Transverse colon (tissue), 4 donors: ENCODE measurements around the gene HOXB6.

Experiments used
- EP300 ChIP-seq: sonication (generic); formaldehyde crosslinking; IDR thresholded peaks from one replicate; pipeline ENCODE4 v1.6.1; 2017; ENCODE audit warnings: antibody characterized with exemption, low read depth
- POLR2A ChIP-seq: fragments of 450-650 bp; IDR thresholded peaks from one replicate; pipeline ENCODE4 v1.6.1; 2016; ENCODE audit warnings: antibody characterized with exemption, mild to moderate bottlenecking, moderate library complexity
- POLR2AphosphoS5 ChIP-seq, 3 donors: sonication (generic); formaldehyde crosslinking; IDR thresholded peaks; one replicate each; pipeline ENCODE4 v1.6.1; 2016; ENCODE audit warnings: antibody characterized with exemption in 3 of 3
- TF ChIP-seq, protein P1 (sequence below), 5 experiments: fragments of 200-600 bp in 3 of 5; fragments of 450-650 bp in 2 of 5; sonication (generic) in 3 of 5; IDR thresholded peaks; 1 replicate in 2 of 5; 2 replicates in 3 of 5; pipeline ENCODE4 v1.5.1; 2016 to 2017; ENCODE audit warnings: antibody characterized with exemption in 5 of 5, inconsistent platforms in 3 of 5, mild to moderate bottlenecking in 2 of 5, moderate library complexity in 1 of 5

DNA sequence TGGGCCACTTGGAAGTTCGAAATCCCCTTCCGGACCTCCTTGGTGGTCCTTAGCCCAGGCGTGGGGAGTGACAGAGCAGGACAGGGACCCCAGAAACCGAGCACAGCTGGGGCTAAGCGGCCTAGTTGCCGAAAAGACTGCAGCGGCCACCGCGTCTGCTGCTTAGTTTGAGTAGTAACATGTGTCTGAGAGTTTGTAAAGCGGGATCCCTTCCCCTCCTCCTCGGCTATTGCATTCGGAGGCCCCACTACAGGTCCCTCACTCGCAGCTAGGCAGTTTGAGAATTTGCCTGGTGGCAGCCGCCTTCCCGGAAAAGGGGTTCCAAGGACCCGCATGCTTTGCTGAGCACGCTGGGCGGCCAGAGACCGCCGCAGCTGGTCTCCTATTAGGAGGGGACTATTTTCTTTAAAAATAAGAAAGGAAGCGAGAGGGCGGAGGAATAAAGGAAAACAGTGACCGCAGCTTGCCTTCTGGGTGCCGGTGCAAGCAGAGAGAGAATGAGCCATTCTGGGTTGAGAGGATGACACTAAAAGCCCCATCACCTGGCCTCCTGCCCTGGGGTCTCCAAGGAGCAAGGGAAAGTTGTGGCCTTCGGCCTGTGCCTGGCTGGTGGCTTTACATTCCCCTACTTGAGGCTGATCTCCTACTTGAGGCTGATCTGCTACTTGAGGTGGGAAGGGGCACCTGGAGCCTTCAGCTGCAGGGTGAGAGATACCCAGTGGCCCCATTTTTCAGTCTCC lies 10.1 kb downstream of the HOXB6 start:
- no peak for TF ChIP-seq POLR2AphosphoS5 (IDR thresholded peaks at IDR 0.05)
- TF ChIP-seq, protein P1, sequence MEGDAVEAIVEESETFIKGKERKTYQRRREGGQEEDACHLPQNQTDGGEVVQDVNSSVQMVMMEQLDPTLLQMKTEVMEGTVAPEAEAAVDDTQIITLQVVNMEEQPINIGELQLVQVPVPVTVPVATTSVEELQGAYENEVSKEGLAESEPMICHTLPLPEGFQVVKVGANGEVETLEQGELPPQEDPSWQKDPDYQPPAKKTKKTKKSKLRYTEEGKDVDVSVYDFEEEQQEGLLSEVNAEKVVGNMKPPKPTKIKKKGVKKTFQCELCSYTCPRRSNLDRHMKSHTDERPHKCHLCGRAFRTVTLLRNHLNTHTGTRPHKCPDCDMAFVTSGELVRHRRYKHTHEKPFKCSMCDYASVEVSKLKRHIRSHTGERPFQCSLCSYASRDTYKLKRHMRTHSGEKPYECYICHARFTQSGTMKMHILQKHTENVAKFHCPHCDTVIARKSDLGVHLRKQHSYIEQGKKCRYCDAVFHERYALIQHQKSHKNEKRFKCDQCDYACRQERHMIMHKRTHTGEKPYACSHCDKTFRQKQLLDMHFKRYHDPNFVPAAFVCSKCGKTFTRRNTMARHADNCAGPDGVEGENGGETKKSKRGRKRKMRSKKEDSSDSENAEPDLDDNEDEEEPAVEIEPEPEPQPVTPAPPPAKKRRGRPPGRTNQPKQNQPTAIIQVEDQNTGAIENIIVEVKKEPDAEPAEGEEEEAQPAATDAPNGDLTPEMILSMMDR (IDR thresholded peaks at IDR 0.05), result no peak
- TF ChIP-seq POLR2A, result no peak
- TF ChIP-seq EP300, result no peak
